GM19438 (cell line): ENCODE results near the gene ADAMTSL1.

ENCODE experiments used
- ATAC-seq: cut with Tn5 transposase; IDR thresholded peaks from one replicate; pipeline ENCODE4 v1.9.1; 2021; ENCODE audit warnings: low read depth; ENCODE audit not compliant: unreplicated experiment

ADAMTSL1 gene

DNA sequence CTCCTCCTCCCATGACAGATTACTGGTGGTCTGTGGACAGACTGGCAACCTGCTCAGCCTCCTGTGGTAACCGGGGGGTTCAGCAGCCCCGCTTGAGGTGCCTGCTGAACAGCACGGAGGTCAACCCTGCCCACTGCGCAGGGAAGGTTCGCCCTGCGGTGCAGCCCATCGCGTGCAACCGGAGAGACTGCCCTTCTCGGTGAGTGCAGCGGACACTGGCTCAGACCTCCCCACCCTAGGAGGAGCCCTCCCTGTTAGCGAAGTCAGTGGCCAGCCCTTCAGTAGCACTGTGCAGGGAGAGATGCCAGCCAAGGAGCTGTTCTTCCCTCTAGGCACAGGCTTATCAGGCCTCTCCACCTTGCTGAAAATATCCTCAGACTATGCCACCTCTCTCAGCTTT is 415.6 kb downstream of the ADAMTSL1 start:
- no peak for ATAC-seq

DNA sequence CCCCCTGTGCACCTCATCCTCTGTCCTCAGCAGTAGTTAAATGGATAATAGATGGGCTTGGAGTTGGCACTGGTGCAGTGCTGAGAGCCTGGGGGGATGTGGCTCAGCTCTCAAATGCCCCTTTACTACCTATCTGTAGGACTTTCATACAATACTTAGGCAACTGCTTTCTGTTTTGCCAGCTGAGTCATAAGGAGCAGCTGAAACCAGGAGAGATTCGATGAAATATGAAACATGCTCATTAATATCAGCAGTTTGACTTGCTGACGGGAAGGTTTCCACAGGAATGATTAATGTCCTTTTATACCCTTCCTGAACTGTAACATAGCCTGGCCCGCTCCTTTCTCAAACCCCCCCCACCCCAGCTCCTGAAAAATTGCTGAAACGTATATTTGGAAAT is 416.4 kb downstream of the ADAMTSL1 start:
- peak; percentile 66 for ATAC-seq

DNA sequence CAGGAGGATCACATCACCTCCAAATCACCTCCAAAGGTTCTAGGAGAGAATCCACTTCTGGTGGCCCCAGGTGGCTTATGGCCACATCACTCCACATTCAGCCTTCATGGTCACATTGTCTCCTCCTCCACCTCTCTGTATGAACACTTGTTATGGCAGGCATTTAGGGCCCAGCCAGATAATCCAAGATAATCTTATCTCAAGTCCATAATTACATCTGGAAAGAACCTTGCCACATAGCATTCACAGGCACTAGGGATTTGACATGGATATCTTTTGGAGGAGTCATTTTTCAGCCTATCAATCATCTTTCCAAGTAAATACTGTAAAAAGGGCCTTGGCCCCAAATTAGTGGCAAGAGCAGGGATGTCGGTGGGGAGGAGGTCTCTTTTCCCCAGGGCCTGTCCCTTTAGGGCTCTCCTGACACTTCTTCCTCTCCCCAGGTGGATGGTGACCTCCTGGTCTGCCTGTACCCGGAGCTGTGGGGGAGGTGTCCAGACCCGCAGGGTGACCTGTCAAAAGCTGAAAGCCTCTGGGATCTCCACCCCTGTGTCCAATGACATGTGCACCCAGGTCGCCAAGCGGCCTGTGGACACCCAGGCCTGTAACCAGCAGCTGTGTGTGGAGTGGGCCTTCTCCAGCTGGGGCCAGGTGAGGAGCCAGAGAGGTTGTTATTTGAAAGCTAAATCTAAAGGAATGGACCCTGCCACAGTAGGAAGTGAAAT is 418.2 kb downstream of the ADAMTSL1 start:
- ATAC-seq: no peak

DNA sequence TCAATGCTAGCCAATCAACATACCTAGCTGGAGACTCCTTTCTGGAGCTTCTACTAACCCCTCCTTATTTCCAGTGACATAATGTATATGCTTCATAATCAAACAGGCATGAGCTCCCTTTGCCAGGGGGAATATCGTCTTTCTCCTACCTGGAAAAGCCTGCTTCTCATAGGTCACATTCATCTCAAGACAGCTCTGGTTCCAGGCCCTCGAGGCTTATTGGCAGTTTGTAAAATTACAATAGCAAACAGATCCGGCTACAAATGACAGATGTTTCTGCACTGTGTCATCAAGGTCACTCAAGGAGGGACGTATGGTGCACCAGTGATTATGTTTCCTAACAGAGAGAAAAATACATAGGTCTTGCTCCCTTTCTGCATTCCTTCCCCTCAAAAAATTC is 419.1 kb downstream of the ADAMTSL1 start:
- ATAC-seq: no peak

DNA sequence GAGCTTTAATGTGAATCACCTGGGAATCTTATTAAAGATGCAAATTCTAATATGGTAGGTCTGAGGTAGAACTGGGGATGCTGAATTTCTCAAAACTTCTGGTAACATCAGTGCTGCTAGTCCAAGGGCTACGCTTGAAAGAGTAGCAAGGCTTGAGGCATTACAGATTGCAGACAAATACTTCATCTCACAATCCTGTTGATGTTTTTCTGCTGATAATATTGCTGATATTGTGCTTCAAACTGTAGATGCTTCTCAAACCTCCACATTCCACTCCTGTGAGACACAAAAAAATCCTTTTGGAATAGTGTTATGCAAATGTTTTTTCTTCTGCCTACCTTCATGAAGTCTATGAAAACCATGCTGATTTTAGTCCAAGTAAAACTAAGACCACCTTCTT is 419.5 kb downstream of the ADAMTSL1 start:
- no peak for ATAC-seq

DNA sequence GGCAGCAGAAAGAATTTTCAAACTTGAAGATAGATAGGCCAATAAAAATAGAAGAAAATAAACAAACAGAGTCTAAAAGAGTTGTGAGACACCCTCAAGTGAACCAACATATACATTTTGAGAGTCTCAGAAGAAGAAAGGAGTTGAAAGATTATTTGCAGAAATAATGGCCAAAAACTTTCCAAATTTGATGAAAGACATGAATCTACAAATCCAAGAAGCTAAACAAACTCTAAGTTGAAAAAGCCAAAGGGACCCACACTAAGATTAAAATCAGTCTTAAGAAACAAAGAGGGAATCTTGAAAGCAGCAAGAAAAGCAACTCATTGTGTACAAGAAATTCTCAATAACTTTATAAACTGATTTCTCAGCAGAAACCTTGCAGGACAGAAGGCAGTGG is 422.1 kb downstream of the ADAMTSL1 start:
- ATAC-seq: no peak

DNA sequence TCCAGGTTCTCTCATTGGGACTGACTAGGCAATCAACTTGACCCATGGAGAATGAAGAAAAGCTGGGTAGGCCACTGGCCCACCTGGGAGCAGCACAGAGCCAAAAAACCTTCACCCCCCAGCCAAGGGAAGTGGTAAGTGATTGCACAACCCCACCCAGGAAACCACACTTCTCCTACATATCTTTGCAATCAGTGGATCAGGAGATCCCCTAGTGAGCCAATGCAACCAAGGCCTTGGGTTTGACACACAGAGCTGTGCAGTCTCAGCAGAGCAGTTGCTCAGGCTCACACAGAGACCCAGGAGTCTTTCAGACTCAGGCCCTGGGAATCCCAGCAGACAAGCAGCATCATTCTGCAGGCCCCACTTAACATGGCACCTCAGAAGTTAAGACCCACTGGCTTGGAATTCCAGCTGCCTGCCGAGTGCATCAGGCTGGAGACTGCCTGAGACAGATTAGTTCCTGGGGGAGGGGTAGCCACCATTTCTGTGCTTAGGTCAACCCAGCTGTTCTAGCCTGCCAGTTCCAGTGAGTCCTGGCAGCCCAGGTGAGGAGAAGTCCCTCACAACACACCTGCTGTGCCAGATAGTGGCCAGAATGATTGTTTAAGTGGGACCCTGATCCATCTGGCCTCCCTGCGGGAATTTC is 422.7 kb downstream of the ADAMTSL1 start:
- no peak for ATAC-seq

DNA sequence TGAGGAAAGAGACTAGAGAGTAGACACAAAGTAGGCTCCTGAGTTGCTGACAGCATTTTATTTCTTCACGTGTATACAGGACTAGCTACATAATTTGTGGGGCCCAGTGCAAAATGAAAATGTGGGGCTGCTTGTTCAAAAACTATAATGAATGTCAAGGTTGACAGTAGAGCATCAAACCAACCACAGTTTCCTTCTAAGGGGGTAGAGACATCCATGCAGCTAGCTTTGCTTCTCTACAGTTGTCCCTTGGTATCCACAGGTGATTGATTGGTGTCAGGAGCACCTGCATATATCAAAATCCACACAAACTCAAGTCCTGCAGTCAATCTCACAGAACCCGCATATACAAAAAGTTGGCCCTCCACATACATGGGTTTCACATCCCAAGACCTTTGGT is 429.5 kb downstream of the ADAMTSL1 start:
- no peak for ATAC-seq

DNA sequence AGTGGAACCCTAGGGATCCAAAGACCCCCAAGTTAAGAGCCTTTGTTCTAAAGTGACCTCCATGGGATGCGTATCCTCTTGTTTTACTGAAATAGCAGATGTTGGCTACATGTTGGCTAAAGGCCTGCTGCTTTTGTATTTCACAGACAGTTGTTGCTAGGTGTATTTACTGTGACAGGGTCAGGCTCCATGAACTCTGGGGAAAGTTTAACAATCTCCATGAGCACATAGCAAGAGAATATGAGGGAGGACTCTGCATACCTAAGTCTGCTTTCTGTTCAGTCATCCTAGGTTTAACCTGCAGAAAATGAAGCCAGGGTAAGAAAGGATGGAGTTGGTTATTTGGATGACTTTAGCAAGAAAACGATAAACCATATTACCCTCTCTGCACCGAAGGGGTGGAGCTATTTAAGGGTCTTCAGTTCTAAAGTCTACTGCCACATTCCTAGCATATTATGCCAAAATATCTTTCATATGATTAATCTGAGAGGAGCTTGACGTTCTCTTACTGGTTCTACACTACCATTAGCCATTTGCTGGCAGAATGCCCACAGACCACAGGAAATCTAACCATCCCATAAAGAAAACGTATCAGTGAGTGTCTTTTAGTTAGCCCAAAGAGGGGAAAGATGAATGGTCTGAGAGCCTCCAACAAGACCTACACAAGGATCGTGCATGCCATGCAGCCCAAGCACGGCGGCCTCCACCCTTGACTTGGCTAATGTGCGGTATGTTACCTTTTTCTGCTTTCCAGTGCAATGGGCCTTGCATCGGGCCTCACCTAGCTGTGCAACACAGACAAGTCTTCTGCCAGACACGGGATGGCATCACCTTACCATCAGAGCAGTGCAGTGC is 431.3 kb downstream of the ADAMTSL1 start:
- ATAC-seq: no peak

DNA sequence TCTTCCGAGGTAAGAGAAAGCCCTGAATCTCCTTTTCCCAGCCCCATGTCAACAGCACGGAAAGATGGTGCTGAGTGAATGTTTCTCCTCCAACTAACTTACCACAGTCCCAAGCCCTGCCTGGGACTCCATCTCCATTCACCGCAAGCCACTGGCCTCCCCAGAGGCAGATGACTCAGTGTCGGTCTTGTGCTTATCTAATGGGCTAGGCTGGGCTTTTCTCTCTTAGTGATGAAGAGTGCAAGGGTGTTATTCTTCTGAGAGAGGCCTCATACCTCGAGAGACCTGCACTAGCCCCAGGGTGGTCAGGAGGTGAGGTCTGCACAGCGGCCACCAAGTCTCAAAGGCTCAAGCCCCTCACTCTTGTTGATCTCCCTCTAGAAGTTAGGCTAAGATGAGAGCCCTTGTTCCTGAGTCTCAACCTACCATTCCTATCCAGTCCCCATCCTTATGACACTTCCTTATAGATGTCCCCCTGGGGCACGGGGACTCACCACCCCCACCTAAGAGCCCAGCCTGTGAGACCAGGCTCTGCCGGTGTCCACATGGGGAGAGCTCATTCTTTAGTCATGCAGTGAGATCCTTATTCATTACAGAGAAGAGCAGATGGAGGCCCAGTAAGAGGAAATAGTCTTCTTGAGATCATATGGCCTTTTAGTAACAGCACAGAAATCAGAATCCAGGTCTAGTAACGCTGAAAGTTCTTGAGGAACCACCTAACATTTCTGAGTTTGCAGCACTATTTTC is 432.1 kb downstream of the ADAMTSL1 start:
- no peak for ATAC-seq

DNA sequence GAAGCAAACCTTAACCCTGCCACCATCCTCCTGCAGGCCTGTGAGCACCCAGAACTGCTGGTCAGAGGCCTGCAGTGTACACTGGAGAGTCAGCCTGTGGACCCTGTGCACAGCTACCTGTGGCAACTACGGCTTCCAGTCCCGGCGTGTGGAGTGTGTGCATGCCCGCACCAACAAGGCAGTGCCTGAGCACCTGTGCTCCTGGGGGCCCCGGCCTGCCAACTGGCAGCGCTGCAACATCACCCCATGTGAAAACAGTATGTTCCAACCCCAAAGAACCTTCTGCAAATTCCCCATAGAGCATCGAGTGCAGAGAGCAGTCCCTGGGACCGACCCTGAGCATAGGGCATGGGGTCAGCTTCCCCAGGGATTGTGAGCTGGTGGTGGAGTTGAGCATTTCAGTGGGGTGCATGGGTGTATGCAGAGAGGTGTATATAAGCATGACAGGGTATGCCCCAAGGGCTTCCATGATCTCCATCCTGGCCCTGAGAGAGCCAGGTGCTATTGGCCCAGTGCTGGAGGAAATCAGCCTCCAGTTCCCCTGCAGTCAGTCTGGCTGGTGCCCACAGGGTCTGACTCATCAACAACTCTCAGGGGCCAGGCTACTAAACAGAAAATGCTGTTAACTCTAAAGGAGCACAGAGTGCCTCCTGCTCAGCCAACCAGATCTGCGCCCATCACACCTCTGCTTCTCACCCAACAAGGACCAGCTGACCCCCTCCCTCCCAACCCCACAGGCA is 432.9 kb downstream of the ADAMTSL1 start:
- ATAC-seq: no peak

DNA sequence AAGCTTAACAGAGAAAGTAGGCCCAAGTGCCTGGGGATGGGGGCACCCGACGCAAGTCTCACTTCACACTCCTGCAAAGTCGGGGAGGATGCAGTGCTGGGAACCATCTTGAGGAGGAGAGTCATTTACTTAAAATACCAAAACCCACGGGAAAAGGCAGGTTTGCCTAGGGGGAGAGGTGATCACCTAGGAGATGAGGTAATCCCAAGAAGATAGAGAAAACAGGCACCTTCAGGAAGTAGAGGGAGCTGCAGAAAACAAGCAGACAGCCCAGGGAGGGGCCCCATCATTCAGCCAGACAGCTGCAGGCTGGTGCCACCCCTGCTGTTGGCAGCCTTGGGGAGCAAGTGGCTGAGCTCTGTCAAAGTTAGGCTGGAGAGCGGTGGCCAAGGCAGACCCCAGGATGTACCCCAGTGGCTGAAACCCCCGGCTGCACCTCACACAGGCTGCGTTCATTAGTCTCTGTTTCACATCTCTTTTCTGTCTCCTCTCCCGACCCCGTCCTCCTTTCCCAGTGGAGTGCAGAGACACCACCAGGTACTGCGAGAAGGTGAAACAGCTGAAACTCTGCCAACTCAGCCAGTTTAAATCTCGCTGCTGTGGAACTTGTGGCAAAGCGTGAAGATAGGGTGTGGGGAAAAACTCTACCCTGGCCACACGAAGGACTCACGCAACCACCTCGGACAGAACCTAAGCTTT is 434.1 kb downstream of the ADAMTSL1 start:
- no peak for ATAC-seq

DNA sequence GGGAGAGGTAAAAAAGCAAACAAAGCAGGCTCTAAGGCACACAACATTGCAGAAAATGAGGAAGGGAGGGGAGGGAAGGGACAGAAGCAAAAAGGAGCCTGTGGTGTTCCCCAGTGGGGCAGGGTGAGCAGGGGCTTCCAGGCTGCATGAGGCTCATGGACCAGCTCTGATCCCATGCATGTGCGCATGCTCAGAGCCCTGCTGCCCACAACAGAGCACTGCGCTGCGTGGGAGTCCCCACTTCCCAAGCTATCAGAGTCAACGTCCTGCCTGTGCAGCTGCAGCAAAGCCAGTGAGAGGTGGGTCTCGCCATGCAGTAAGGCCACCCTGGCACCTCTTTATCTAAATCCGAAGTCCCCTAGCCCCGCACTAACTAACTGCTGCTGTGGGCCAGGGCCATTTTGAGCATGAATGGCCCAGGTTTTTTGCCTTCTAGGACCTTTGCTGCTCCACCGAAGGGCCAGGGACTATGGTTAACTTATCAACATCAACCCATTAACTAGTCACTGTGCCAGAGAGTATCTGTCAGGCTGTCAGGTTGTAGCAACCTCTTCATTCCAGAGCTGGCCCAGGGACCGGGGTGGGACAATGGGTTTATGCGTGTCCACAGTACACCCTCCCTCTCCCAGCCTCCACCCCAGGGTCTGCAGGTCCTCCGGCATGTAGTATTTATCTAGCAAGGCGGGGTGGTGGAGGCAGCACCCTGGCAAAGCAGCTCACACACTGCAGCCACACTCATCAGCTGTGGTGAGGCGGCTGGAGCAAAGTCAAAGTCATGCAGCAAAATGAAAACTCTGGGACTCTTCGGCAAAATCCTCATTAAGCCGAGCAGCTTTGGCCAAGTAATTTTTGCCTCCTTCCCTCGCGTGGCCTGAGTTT is 435.4 kb downstream of the ADAMTSL1 start:
- ATAC-seq: no peak

DNA sequence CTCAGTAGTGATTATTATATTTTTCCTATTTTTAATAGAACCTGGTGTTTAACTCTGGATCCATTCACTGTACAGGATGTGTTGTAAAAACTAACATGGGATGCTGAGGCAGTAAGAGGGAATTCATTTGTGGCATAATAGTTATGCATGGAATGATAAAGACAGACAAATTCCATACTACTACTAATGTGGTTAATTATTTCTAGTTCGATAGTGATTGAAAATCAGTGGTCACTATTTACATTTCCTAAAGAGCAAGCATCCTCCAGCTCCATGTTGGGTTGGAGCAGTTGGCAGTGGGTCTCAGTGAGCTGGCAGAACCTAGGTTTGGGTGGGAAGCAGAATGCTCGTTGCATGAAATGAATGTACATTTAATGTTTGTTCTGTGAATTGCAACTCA is 436.5 kb downstream of the ADAMTSL1 start:
- ATAC-seq: no peak

DNA sequence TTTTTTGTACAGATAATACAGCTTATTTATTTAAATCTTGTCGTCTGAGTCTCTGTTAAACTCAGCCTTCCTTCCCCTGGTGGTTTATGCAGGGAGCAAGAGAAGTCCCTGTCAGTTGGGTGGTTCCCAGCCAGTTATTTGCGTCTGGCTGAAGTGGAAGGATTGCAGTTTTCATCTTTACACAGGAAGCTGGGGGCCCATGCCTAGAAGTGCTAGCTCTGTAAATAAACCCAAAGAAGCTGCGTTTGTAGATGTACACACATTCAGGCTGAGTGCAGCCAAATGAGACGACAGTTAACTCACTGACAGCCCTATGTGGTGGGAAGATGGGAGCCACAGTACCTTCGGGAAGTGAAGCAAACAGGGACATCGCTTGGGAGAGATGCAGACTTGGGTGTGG is 437.0 kb downstream of the ADAMTSL1 start:
- no peak for ATAC-seq

DNA sequence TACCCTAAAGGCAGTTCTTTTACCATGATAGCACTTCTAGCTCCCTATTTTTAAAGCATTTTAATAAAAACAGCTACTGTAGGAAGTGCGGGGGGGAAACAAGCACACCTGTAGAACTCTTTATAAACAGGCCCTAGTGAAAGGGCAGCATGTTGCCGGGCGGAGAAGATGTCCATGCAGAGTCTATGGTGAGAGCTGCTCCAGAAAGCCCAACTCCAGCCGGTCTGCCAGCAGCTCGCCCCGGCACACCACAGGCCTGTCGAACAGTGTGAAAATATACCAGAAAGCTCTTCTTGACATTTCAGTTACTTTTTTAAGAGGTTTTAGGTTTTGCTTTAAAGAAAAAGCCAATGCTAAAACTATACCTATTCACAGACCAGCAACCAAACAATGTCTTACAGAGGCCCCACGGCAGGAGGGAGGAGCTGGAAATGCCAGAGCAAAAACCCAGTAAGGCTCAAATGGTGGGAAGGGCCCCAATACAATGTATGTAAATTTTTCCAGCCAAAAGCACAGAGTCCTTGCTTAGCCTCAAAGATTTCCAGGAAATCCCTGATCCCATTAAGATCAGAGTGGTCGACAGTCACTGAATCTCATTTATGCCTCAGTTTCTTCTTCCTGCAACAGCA is 437.9 kb downstream of the ADAMTSL1 start:
- no peak for ATAC-seq

DNA sequence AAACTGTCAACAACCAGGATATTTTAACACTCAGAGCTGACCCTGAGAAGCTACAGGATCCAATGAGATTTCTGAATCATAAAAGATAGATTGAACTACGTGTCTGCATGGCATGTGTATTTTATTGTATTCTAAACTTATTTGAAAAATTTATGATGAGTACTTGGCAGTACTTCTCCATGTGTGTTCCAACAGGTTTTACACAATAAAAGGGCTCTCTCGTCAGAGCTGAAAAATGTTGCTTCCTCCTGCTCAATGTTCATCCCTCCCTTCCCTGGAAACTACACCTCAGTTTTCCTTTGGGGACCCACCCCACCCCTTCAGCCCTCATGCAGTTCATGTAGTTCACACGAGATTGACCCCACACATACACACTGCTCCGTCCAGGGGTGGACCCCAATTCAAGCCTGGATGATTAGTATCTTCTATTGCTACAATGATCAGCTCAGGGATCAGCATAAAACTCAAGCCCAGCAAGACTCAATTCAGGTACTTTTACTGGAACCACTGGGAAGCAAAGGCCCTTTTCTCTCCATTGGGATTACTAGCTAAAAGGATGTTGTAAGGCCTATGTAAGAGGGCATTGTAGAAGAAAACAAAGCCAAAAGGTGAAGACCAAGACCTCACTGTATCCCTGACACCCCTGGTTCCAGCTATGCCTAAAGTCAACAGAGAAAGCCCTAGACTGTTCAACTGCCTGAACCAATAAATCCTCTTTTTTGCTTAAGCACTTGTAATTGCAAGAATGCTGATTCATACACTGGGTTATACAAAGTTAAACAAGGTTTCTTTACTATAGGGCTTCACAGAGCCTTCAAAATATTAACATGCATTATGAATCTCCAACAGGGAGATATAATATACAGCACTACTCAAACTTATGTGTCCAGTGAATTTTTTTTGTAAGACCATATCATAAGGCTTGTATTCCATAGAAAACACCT is 446.5 kb downstream of the ADAMTSL1 start:
- ATAC-seq: no peak
